Fibroblast of pulmonary artery (primary cell): ENCODE results near the gene SDF2.

Experiments
- DNase-seq: peaks from one replicate; pipeline ENCODE4 v3.0.0-alpha.2; 2010; ENCODE audit warnings: low read depth
- H3K4me3 ChIP-seq: replicated peaks from 2 replicates; pipeline ENCODE4 v1.5.1; 2011; ENCODE audit warnings: low read depth, mild to moderate bottlenecking, control low read depth, low read length, moderate library complexity
- CTCF ChIP-seq: IDR thresholded peaks from 2 replicates; pipeline ENCODE4 v1.5.1; 2011; ENCODE audit warnings: mild to moderate bottlenecking, control low read depth, low read length, inconsistent platforms; ENCODE audit errors: missing control alignments

Gene SDF2

GRCh38 chr17:28599311-28600184 lies 62.2 kb downstream of the SDF2 start:
- TF ChIP-seq CTCF, result no peak
- peak overlapping the region; percentile 72 for H3K4me3 ChIP-seq
- DNase-seq, result peak; percentile 90

GRCh38 chr17:28598799-28599310 lies 62.9 kb downstream of the SDF2 start, which contains the start of gene SPAG5:
TSS of gene SPAG5 (minus strand) at chr17:28599025. CDS start at chr17:28598946, 79 bp downstream.
- peak; percentile 90 for DNase-seq
- TF ChIP-seq CTCF, result no peak
- peak within 1 kb of the TSS; percentile 72 for H3K4me3 ChIP-seq

- no peak for TF ChIP-seq CTCF
- DNase-seq, result no peak
- peak overlapping the region; percentile 72 for H3K4me3 ChIP-seq
These were observed 63.3 kb downstream of the SDF2 start for GRCh38 chr17:28598389-28598788.
